IMR-90 (cell line): ENCODE data around the gene NEO1. TPM values are rescaled to one million over a fixed set of nuclear protein-coding genes. Genes with fewer than 3 reads are reported as not detected.

ENCODE experiments used
- ATAC-seq: fragments of 200-7000 bp; cut with Tn5 transposase; 2 replicates; pipeline ENCODE4 v1.9.1; 2020; ENCODE audit warnings: low read depth, mild to moderate bottlenecking, moderate library complexity
- BruUV-seq: library from RNA; stranded (reverse); fragments of 400-500 nt; replicated peaks from 2 replicates; lab custom pipeline; 2021; lab: Mats Ljungman, UMichigan
- CTCF ChIA-PET: fragments of 300-600 bp; formaldehyde crosslinking; extraction: SDS; loops from one replicate; lab custom pipeline; 2021; ENCODE audit warnings: antibody characterized with exemption; lab: Yijun Ruan, JAX
- POLR2A ChIA-PET: fragments of 300-600 bp; sonication (Branson Sonifier 250); formaldehyde crosslinking; loops from one replicate; lab custom pipeline; 2022; ENCODE audit warnings: antibody characterized with exemption; ENCODE audit not compliant: unreplicated experiment; lab: Charles Lee
- DNase-seq: peaks from one replicate; pipeline ENCODE4 v3.0.0; 2013
- H2AFZ ChIP-seq: replicated peaks from 2 replicates; pipeline ENCODE3; 2013; ENCODE audit warnings: low read length, mild to moderate bottlenecking; ENCODE audit not compliant: poor library complexity
- H2AK5ac ChIP-seq: 2 replicates; pipeline ENCODE4 v1.6.1; 2013; ENCODE audit warnings: low read depth, low read length, inconsistent platforms
- H2AK9ac ChIP-seq: replicated peaks from 2 replicates; pipeline ENCODE3; 2013; ENCODE audit warnings: mild to moderate bottlenecking, low read depth, low read length, moderate library complexity; ENCODE audit not compliant: poor library complexity
- H2BK120ac ChIP-seq: 2 replicates; pipeline ENCODE4 v1.6.1; 2013; ENCODE audit warnings: low read depth, low read length, inconsistent platforms
- H2BK15ac ChIP-seq: 3 replicates; pipeline ENCODE4 v1.6.1; 2013; ENCODE audit warnings: low read depth, low read length, inconsistent platforms
- H2BK20ac ChIP-seq: 2 replicates; pipeline ENCODE4 v1.6.1; 2013; ENCODE audit warnings: low read depth, mild to moderate bottlenecking, inconsistent platforms, low read length, moderate library complexity
- H2BK5ac ChIP-seq: 2 replicates; pipeline ENCODE4 v1.6.1; 2013; ENCODE audit warnings: mild to moderate bottlenecking, low read depth, low read length, inconsistent platforms; ENCODE audit not compliant: poor library complexity, severe bottlenecking
- H3K14ac ChIP-seq: replicated peaks from 2 replicates; pipeline ENCODE4 v1.6.1; 2013; ENCODE audit warnings: low read depth, low read length, inconsistent platforms
- H3K18ac ChIP-seq: 2 replicates; pipeline ENCODE4 v1.6.1; 2013; ENCODE audit warnings: low read depth, low read length, control low read depth
- H3K23ac ChIP-seq: 2 replicates; pipeline ENCODE4 v1.6.1; 2013; ENCODE audit warnings: low read depth, low read length, inconsistent platforms
- H3K27ac ChIP-seq: 2 replicates; pipeline ENCODE4 v1.5.1; 2013; ENCODE audit warnings: mild to moderate bottlenecking, control low read depth, low read length; ENCODE audit not compliant: insufficient read depth
- H3K27me3 ChIP-seq: 2 replicates; pipeline ENCODE4 v1.6.1; 2013; ENCODE audit warnings: low read length; ENCODE audit not compliant: control insufficient read depth, insufficient read depth
- H3K36me3 ChIP-seq: 2 replicates; pipeline ENCODE4 v1.6.1; 2013; ENCODE audit warnings: low read length, mixed read lengths; ENCODE audit not compliant: control insufficient read depth, insufficient read depth
- H3K4ac ChIP-seq: 2 replicates; pipeline ENCODE4 v1.6.1; 2013; ENCODE audit warnings: low read depth, low read length, inconsistent platforms
- H3K4me1 ChIP-seq: 2 replicates; pipeline ENCODE4 v1.6.1; 2013; ENCODE audit warnings: low read length, mixed read lengths; ENCODE audit not compliant: control insufficient read depth, insufficient read depth
- H3K4me2 ChIP-seq: 2 replicates; pipeline ENCODE4 v1.6.1; 2013; ENCODE audit warnings: low read depth, mild to moderate bottlenecking, control low read depth, low read length, moderate library complexity
- H3K4me3 ChIP-seq: 2 replicates; pipeline ENCODE4 v1.5.1; 2013; ENCODE audit warnings: low read depth, mild to moderate bottlenecking, control low read depth, low read length, moderate library complexity; ENCODE audit not compliant: insufficient read depth
- H3K56ac ChIP-seq: 2 replicates; pipeline ENCODE4 v1.6.1; 2013; ENCODE audit warnings: low read length, inconsistent platforms; ENCODE audit not compliant: insufficient read depth; ENCODE audit errors: extremely low read depth
- H3K79me1 ChIP-seq, 2 experiments: 2 replicates each; pipeline ENCODE4 v1.6.1; 2013; ENCODE audit warnings: low read length in 2 of 2, inconsistent platforms in 1 of 2, low read depth in 1 of 2
- H3K9ac ChIP-seq: 2 replicates; pipeline ENCODE4 v1.6.1; 2013; ENCODE audit warnings: low read depth, low read length, control low read depth
- H3K9me1 ChIP-seq: 2 replicates; pipeline ENCODE4 v1.6.1; 2013; ENCODE audit warnings: low read length, inconsistent platforms; ENCODE audit not compliant: insufficient read depth
- H3K9me3 ChIP-seq: 2 replicates; pipeline ENCODE4 v1.6.1; 2013; ENCODE audit warnings: low read length; ENCODE audit not compliant: control insufficient read depth, insufficient read depth
- H4K20me1 ChIP-seq: 2 replicates; pipeline ENCODE4 v1.6.1; 2013; ENCODE audit warnings: low read length, inconsistent platforms; ENCODE audit not compliant: insufficient read depth
- H4K5ac ChIP-seq: 2 replicates; pipeline ENCODE4 v1.6.1; 2013; ENCODE audit warnings: mild to moderate bottlenecking, low read depth, low read length, control low read depth
- H4K8ac ChIP-seq, 2 experiments: 2 replicates each; pipeline ENCODE4 v1.6.1; 2013; ENCODE audit warnings: low read depth in 2 of 2, low read length in 2 of 2, control low read depth in 1 of 2, inconsistent platforms in 1 of 2
- H4K91ac ChIP-seq: 2 replicates; pipeline ENCODE4 v1.6.1; 2013; ENCODE audit warnings: low read depth, low read length, inconsistent platforms; ENCODE audit not compliant: insufficient read depth
- CEBPB ChIP-seq: IDR thresholded peaks from 2 replicates; pipeline ENCODE4 v1.6.1; 2012; ENCODE audit warnings: low read depth, low read length, improper control_type of control experiment
- ELK1 ChIP-seq: fragments of 150-350 bp; IDR thresholded peaks from 2 replicates; pipeline ENCODE4 v1.6.1; 2016; ENCODE audit warnings: low read depth, mild to moderate bottlenecking, low read length, moderate library complexity, borderline replicate concordance
- MAFK ChIP-seq: IDR thresholded peaks from 2 replicates; pipeline ENCODE4 v1.6.1; 2012; ENCODE audit warnings: low read depth, low read length, improper control_type of control experiment
- RCOR1 ChIP-seq: IDR thresholded peaks from 2 replicates; pipeline ENCODE4 v1.6.1; 2012; ENCODE audit warnings: mild to moderate bottlenecking, low read length, improper control_type of control experiment; ENCODE audit not compliant: insufficient replicate concordance
- USF2 ChIP-seq: fragments of 150-350 bp; IDR thresholded peaks from 2 replicates; pipeline ENCODE4 v1.6.1; 2017; ENCODE audit warnings: mild to moderate bottlenecking, antibody characterized with exemption, low read length, low read depth
- WGBS, 2 experiments: methylation state at CpG; one replicate each; pipeline versions ENCODE4 v1.1.5 to v1.1.7; 2013; ENCODE audit warnings: missing lambda C conversion rate in 2 of 2; ENCODE audit not compliant: insufficient read length in 1 of 2; ENCODE audit errors: extremely low coverage in 2 of 2; 5-methylcytosine and 5-hydroxymethylcytosine counted together
- dilution Hi-C: fragments of 300-500 bp; cut with HindIII; formaldehyde crosslinking; loops from one replicate; pipeline ENCODE4 v1.14.3; 2018; ENCODE audit warnings: low sequenced_read_pairs; ENCODE audit not compliant: unreplicated experiment
- in situ Hi-C: fragments of 300-500 bp; cut with MboI; formaldehyde crosslinking; loops from 3 replicates; pipeline ENCODE4 v1.14.3; 2019; ENCODE audit warnings: low sequenced_read_pairs, inconsistent platforms, mixed read lengths
- intact Hi-C: fragments of 100-400 bp; cut with micrococcal nuclease; formaldehyde crosslinking; loops from 2 replicates; pipeline ENCODE4 v1.10.0; 2022
- polyA plus RNA-seq, 3 experiments: library from polyadenylated mRNA; depleted of rRNA; stranded (reverse); fragments of >200 nt; gene quantifications; 2 replicates each; pipeline ENCODE4 v1.2.3, GENCODE V29; 2012; ENCODE audit warnings: low replicate concordance in 1 of 3
- total RNA-seq: library from RNA; depleted of rRNA; stranded (reverse); fragments of >200 nt; gene quantifications from 2 replicates; pipeline ENCODE4 v1.2.3, GENCODE V29; 2012

NEO1 gene
- total and polyA plus RNA-seq, 2 of the 4 experiments (the other 2 are of a cell fraction), result 16.3 to 18.5 TPM

GRCh38 chr15:73051391-73051806 lies 864 bp upstream of the NEO1 start:
- H3K23ac ChIP-seq, result 0 out of 2 replicates have a peak overlapping the region, but pooled peaks have one; percentile 44
- H2BK15ac ChIP-seq, result no peak overlapping the region
- peak overlapping the region; percentile 81 for H3K9ac ChIP-seq
- no peaks in the 10 kb centered on the region for H3K9me3 ChIP-seq
- H3K9me1 ChIP-seq, result no peaks in the 10 kb centered on the region; the same call in 1 of the 2 replicates
- DNase-seq (no peak), ATAC-seq (peak; percentile 6)
- in situ Hi-C loops, result no loop called here
- peak overlapping the region; percentile 95 for H2AFZ ChIP-seq
- BruUV-seq, result no TSS peak
- peak overlapping the region; percentile 53 for H2AK9ac ChIP-seq
- dilution Hi-C loops, result no loop called here
- H3K4me2 ChIP-seq, result peak overlapping the region; percentile 99
- peak overlapping the region; percentile 84; the same call in 1 of the 2 replicates for H3K14ac ChIP-seq
- H4K5ac ChIP-seq, result peak overlapping the region; percentile 92
- H4K91ac ChIP-seq, result 0 out of 2 replicates have a peak overlapping the region, but pooled peaks have one; percentile 46
- peaks cover 2% of the 10 kb centered on the region; the same call in 1 of the 2 replicates for H3K4me1 ChIP-seq
- peak overlapping the region; percentile 87 for H2BK5ac ChIP-seq
- POLR2A ChIA-PET, result no interaction called here
- H3K27me3 ChIP-seq, result peaks cover 10% of the 10 kb centered on the region
- H3K79me1 ChIP-seq, result peaks cover 0 to 25% of the 10 kb centered on the region in 2 experiments; a peak in 2 of 4 replicates
- H3K4ac ChIP-seq, result peak overlapping the region; percentile 77
- intact Hi-C loops, result loop anchor here (5.0 kb wide), 1 partner anchor 49 kb away; no protein-coding TSS in a partner anchor
- no peak overlapping the region for H2BK20ac ChIP-seq
- peak overlapping the region; percentile 82 for H3K4me3 ChIP-seq
- peak overlapping the region; percentile 59; the same call in 1 of the 2 replicates for H2AK5ac ChIP-seq
- peak overlapping the region; percentile 77 for H3K18ac ChIP-seq
- H4K20me1 ChIP-seq, result peaks cover 16% of the 10 kb centered on the region; the same call in 1 of the 2 replicates
- H4K8ac ChIP-seq, result peak overlapping the region in 1 of 2 experiments; percentile 72; a peak in 2 of 4 replicates
- CTCF ChIA-PET, result no interaction called here
- H3K56ac ChIP-seq, result peak overlapping the region; percentile 29; the same call in 1 of the 2 replicates
- 0% methylated on average over 14 of the region's 42 CpGs; no CpG with 5 or more reads in 1 of the 2 experiments for WGBS, 2 experiments
- TF ChIP-seq CEBPB, result no peak
- no peak for TF ChIP-seq ELK1
- TF ChIP-seq RCOR1, result no peak
- TF ChIP-seq MAFK, result no peak
- no peak for TF ChIP-seq USF2
- peak overlapping the region; percentile 75; the same call in 1 of the 2 replicates for H2BK120ac ChIP-seq
- peak overlapping the region; percentile 91 for H3K27ac ChIP-seq
- no peaks in the 10 kb centered on the region for H3K36me3 ChIP-seq
